GM12878 (cell line): Measurements from ENCODE around the gene CTRB2. TPM values are rescaled to one million over a fixed set of nuclear protein-coding genes. Genes with fewer than 3 reads are reported as not detected.
"Not testable (repeated sequence)": the region's sequence is repeated elsewhere in the genome, so short reads cannot be mapped to it uniquely, and the experiment has no call there.

Source experiments
- ATAC-seq: fragments of 200-7000 bp; cut with Tn5 transposase; 3 replicates; pipeline ENCODE4 v1.9.1; 2020; ENCODE audit warnings: mild to moderate bottlenecking, moderate library complexity
- BruUV-seq: library from RNA; stranded (reverse); fragments of 400-500 nt; replicated peaks from 2 replicates; lab custom pipeline; 2021; lab: Mats Ljungman, UMichigan
- CTCF ChIA-PET: fragments of 300-600 bp; sonication (Branson Sonifier 250); formaldehyde crosslinking; extraction: SDS; loops from one replicate; lab custom pipeline; 2021; ENCODE audit warnings: inconsistent platforms; lab: Yijun Ruan, JAX
- POLR2A ChIA-PET: fragments of 350-600 bp; formaldehyde crosslinking; extraction: SDS; loops from one replicate; lab custom pipeline; 2021; ENCODE audit warnings: inconsistent platforms; lab: Charles Lee
- RAD21 ChIA-PET: fragments of 300-600 bp; sonication (Branson Sonifier 250); formaldehyde crosslinking; loops from one replicate; lab custom pipeline; 2023; ENCODE audit warnings: antibody characterized with exemption; ENCODE audit not compliant: unreplicated experiment; lab: Charles Lee
- SMC1A ChIA-PET: fragments of 300-600 bp; sonication (Branson Sonifier 250); formaldehyde crosslinking; loops from one replicate; lab custom pipeline; 2023; ENCODE audit not compliant: unreplicated experiment, uncharacterized antibody; lab: Charles Lee
- DNase-seq: peaks from one replicate; pipeline ENCODE4 v3.0.0-alpha.2; 2011; ENCODE audit warnings: low read depth, low spot score
- FAIRE-seq: peaks from 3 replicates; lab custom pipeline; 2011; peaks lifted over from hg19 to GRCh38; lab: Jason Lieb, UNC
- H2AFZ ChIP-seq: 2 replicates; pipeline ENCODE4 v1.6.0; 2011; ENCODE audit warnings: low read depth, low read length, control low read depth; ENCODE audit not compliant: control insufficient read depth
- H3K27ac ChIP-seq: 2 replicates; pipeline ENCODE4 v1.5.1; 2011; ENCODE audit warnings: control low read depth; ENCODE audit not compliant: control insufficient read depth, insufficient read depth
- H3K27me3 ChIP-seq, 2 experiments: replicated peaks in 1 of 2; 2 replicates each; pipeline versions ENCODE4 v1.6.0 to v1.6.1; 2011; ENCODE audit warnings: low read length in 1 of 2; ENCODE audit not compliant: control insufficient read depth in 2 of 2, insufficient read depth in 2 of 2
- H3K36me3 ChIP-seq, 2 experiments: 2 replicates each; pipeline ENCODE4 v1.5.1; 2011; ENCODE audit warnings: low read length in 1 of 2; ENCODE audit not compliant: control insufficient read depth in 2 of 2, insufficient read depth in 2 of 2
- H3K4me1 ChIP-seq: 2 replicates; pipeline ENCODE4 v1.6.1; 2011; ENCODE audit warnings: mild to moderate bottlenecking, low read length, moderate library complexity, mixed read lengths; ENCODE audit not compliant: control insufficient read depth, insufficient read depth
- H3K4me2 ChIP-seq: 2 replicates; pipeline ENCODE4 v1.6.0; 2011; ENCODE audit warnings: control low read depth; ENCODE audit not compliant: control insufficient read depth, insufficient read depth
- H3K4me3 ChIP-seq: fragments of 200-600 bp; sonication (generic); 2 replicates; pipeline ENCODE4 v1.5.1; 2016
- H3K79me2 ChIP-seq: 2 replicates; pipeline ENCODE4 v1.6.0; 2011; ENCODE audit warnings: low read length; ENCODE audit not compliant: control insufficient read depth, insufficient read depth
- H3K9ac ChIP-seq: 2 replicates; pipeline ENCODE4 v1.8.0; 2011; ENCODE audit warnings: low read length, control low read depth, mixed read lengths; ENCODE audit not compliant: control insufficient read depth, insufficient read depth
- H3K9me3 ChIP-seq: replicated peaks from 3 replicates; pipeline ENCODE4 v1.5.1; 2011; ENCODE audit warnings: mild to moderate bottlenecking, low read length; ENCODE audit not compliant: control insufficient read depth, insufficient read depth
- H4K20me1 ChIP-seq: 2 replicates; pipeline ENCODE4 v1.6.0; 2011; ENCODE audit not compliant: control insufficient read depth, insufficient read depth
- JUNB ChIP-seq: IDR thresholded peaks from 2 replicates; pipeline ENCODE4 v1.6.1; 2016; ENCODE audit warnings: antibody characterized with exemption, mild to moderate bottlenecking
- MTA2 ChIP-seq: fragments of 450-650 bp; IDR thresholded peaks from 2 replicates; pipeline ENCODE4 v1.6.1; 2016; ENCODE audit warnings: low read depth, mild to moderate bottlenecking, moderate library complexity
- POU2F2 ChIP-seq: IDR thresholded peaks from 3 replicates; pipeline ENCODE4 v1.6.1; 2011; ENCODE audit warnings: low read depth, mild to moderate bottlenecking, low read length, borderline replicate concordance
- SP1 ChIP-seq: IDR thresholded peaks from one replicate; pipeline ENCODE4 v1.6.1; 2011; ENCODE audit warnings: low read depth, low read length
- YY1 ChIP-seq: IDR thresholded peaks from 2 replicates; pipeline ENCODE4 v1.6.1; 2011; ENCODE audit warnings: low read depth, mild to moderate bottlenecking, low read length
- WGBS: methylation state at CpG from one replicate; pipeline ENCODE4 v1.1.6; 2016; ENCODE audit warnings: low lambda C conversion rate; ENCODE audit not compliant: insufficient replicate concordance, insufficient coverage; ENCODE audit errors: missing lambda C conversion rate; 5-methylcytosine and 5-hydroxymethylcytosine counted together
- in situ Hi-C: fragments of 300-500 bp; cut with MboI; formaldehyde crosslinking; loops from 9 replicates; pipeline ENCODE4 v1.14.3; 2018; ENCODE audit warnings: mixed read lengths
- intact Hi-C: fragments of 100-400 bp; cut with micrococcal nuclease; formaldehyde crosslinking; loops from one replicate; pipeline ENCODE4 v1.14.2; 2022; ENCODE audit not compliant: unreplicated experiment
- polyA plus RNA-seq, 11 experiments: library from polyadenylated mRNA; depleted of rRNA in 4 of 11; unstranded in 6 of 11; stranded (reverse) in 5 of 11; fragments of >200 nt; fragmentation: Nextera tagmentation in 4 of 11; fragmentation: Illumina TruSeq in 1 of 11; extraction: Ambion mirVana in 4 of 11; extraction: Trizol in 1 of 11; gene quantifications; 1 replicate in 1 of 11; 2 replicates in 10 of 11; pipeline versions ENCODE4 v1.2.1 to v1.2.3, GENCODE V29; 2011 to 2016; ENCODE audit warnings: inconsistent platforms in 2 of 11, missing spikeins in 2 of 11, low read depth in 1 of 11
- total RNA-seq, 4 experiments: library from RNA; depleted of rRNA in 3 of 4; stranded (reverse); fragments of >200 nt in 3 of 4; fragmentation: Illumina TruSeq in 1 of 4; extraction: Trizol in 1 of 4; gene quantifications; 2 replicates each; pipeline versions ENCODE4 v1.2.1 to v1.2.3, GENCODE V29; 2013 to 2021

Gene CTRB2
- total and polyA plus RNA-seq, 10 of the 15 experiments (the other 5 are each of a cell fraction or from before 2014, with no cell fraction given), result 9.4 TPM; not detected in 9

DNA sequence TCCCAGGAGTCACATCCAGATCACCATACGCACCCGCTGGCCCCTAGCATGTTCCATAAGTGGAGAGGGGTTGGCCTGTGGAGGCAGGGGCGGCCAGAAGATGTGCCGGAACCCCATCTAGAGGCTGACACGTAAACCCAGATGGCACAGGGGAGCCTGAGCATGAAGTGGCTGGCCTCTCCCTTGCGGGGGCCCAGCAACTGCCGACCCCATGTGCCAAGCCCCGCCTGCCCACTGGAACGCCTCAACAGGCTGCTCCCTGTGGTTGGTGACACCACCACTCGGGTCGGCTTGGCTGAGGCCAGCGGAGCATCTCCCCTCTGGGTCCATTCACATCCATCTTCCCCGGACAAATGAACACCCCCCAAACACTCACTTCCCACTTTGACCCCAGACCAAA, 35.0 kb upstream of the CTRB2 start:
- RAD21 ChIA-PET, result no interaction called here
- DNase-seq (no peak), FAIRE-seq (no peak), ATAC-seq (no peak)
- BruUV-seq, result no TSS peak
- Histone ChIP-seq H4K20me1 (no peaks in the 10 kb centered on the region), H3K4me1 (peaks cover 19% of the 10 kb centered on the region), H3K4me3 (no peak overlapping the region), H3K79me2 (no peaks in the 10 kb centered on the region), H3K9me3 (no peaks in the 10 kb centered on the region), H3K27me3 (no peaks in the 10 kb centered on the region), H3K4me2 (no peak overlapping the region), H3K9ac (no peak overlapping the region), H3K27ac (no peak overlapping the region), H3K36me3 (peaks cover 0 to 1% of the 10 kb centered on the region in 2 experiments; a peak in 1 of 4 replicates), H2AFZ (no peak overlapping the region)
- SMC1A ChIA-PET, result interaction anchor here (1.6 kb wide), 1 partner anchor 144 kb away, joined by 3 read pairs; no protein-coding TSS in a partner anchor
- intact Hi-C loops (no loop called here), in situ Hi-C loops (no loop called here)
- TF ChIP-seq SP1 (no peak), YY1 (no peak), JUNB (no peak)
- CTCF ChIA-PET, result no interaction called here
- 99% methylated on average over 13 of the region's 13 CpGs for WGBS
- POLR2A ChIA-PET, result no interaction called here

DNA sequence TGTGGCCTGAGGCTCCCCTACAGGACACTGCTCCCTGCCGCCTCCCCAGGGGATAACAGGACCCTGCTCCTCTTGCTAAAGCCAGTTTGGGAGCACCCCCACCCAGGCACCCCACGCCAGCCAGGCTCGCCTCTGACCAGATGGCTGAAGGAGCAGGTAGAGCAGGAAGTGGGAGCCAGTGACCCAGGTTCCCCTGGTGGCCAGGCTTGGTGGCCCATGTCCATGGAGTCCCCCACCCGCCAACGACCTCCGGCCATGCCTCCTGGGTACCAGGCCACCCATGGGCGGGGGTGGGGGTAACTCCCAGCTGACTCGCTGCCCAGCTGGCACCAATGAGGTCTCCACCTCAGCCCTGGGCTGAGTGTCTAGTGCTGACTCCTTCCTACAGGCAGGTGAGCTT, 34.5 kb upstream of the CTRB2 start:
- peaks cover 0 to 1% of the 10 kb centered on the region in 2 experiments; a peak in 1 of 4 replicates for H3K36me3 ChIP-seq
- CTCF ChIA-PET, result no interaction called here
- ATAC-seq (no peak), FAIRE-seq (no peak), DNase-seq (no peak)
- RAD21 ChIA-PET, result no interaction called here
- intact Hi-C loops, result no loop called here
- peaks cover 19% of the 10 kb centered on the region for H3K4me1 ChIP-seq
- POLR2A ChIA-PET, result no interaction called here
- no peak overlapping the region for H3K4me3 ChIP-seq
- no peaks in the 10 kb centered on the region for H3K9me3 ChIP-seq
- in situ Hi-C loops, result no loop called here
- no peaks in the 10 kb centered on the region for H3K79me2 ChIP-seq
- no peaks in the 10 kb centered on the region for H3K27me3 ChIP-seq
- no peak overlapping the region for H3K4me2 ChIP-seq
- SMC1A ChIA-PET, result interaction anchor here (1.6 kb wide), 1 partner anchor 144 kb away, joined by 3 read pairs; no protein-coding TSS in a partner anchor
- H4K20me1 ChIP-seq, result no peaks in the 10 kb centered on the region
- no peak overlapping the region for H3K9ac ChIP-seq
- TF ChIP-seq POU2F2 (no peak), MTA2 (no peak)
- WGBS, result 51% methylated on average over 8 of the region's 8 CpGs
- H3K27ac ChIP-seq, result no peak overlapping the region
- H2AFZ ChIP-seq, result no peak overlapping the region
- BruUV-seq, result no TSS peak

DNA sequence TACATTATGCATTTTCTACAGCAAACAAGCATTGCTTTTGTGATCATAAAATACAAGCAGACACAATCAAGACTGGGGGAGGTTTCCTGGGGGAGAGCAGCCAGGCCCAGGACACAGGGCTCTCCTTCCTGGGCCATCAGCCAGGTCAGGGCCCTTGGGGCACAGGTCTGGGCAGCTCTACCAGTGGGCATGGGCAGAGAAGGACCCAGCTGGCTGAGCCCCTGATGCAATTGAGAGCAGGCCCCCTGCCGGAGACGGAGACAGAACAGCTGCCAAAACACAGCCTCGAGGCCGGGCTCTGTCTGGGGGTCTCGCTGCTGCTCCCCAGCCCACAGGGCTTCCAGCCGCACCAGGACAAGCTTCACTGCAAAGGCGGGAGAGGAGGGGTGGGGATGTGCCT, 33.7 kb upstream of the CTRB2 start:
- SMC1A ChIA-PET, result interaction anchor here (1.6 kb wide), 1 partner anchor 145 kb away, joined by 3 read pairs; no protein-coding TSS in a partner anchor
- H3K27ac ChIP-seq, H3K4me3 ChIP-seq, H3K9ac ChIP-seq, DNase-seq, RAD21 ChIA-PET, POLR2A ChIA-PET, ATAC-seq, H2AFZ ChIP-seq, CTCF ChIA-PET, H3K9me3 ChIP-seq, intact Hi-C loops, H4K20me1 ChIP-seq, H3K79me2 ChIP-seq, FAIRE-seq, H3K36me3 ChIP-seq, H3K27me3 ChIP-seq, BruUV-seq, H3K4me2 ChIP-seq, in situ Hi-C loops: not testable (repeated sequence)
- 82% methylated on average over 7 of the region's 7 CpGs for WGBS
- H3K4me1 ChIP-seq, result peaks cover 18% of the 10 kb centered on the region
